Activated CD8-positive, alpha-beta memory T cell treated with anti-CD3 and anti-CD28 coated beads, Interleukin-2, amount 10 ng/mL, durations not matched to agents 7 days and 5 days (primary cell): ENCODE measurements around the gene SHH. TPM values are rescaled to one million over a fixed set of nuclear protein-coding genes. Genes with fewer than 3 reads are reported as not detected.
"Not testable (repeated sequence)": the region's sequence is repeated elsewhere in the genome, so short reads cannot be mapped to it uniquely, and the experiment has no call there.

Experiments
- ATAC-seq: fragments of 150-1000 bp; cut with Tn5 transposase; one replicate; pipeline ENCODE4 v1.10.0; 2021; ENCODE audit warnings: moderate library complexity
- CTCF ChIA-PET: fragments of 350-600 bp; sonication (Branson Sonifier 250); formaldehyde crosslinking; loops from one replicate; lab custom pipeline; 2021; ENCODE audit warnings: antibody characterized with exemption; lab: Charles Lee
- DNase-seq: peaks from one replicate; pipeline ENCODE4 v3.0.0-alpha.2; 2020
- H3K27ac Mint-ChIP-seq: one replicate; pipeline ENCODE4 v1.8.0; 2021; ENCODE audit warnings: mild to moderate bottlenecking, mixed read lengths
- H3K27me3 Mint-ChIP-seq: one replicate; pipeline ENCODE4 v1.8.0; 2021; ENCODE audit warnings: mixed read lengths
- H3K36me3 Mint-ChIP-seq: one replicate; pipeline ENCODE4 v1.8.0; 2021; ENCODE audit warnings: mild to moderate bottlenecking, mixed read lengths
- H3K4me1 Mint-ChIP-seq: one replicate; pipeline ENCODE4 v1.8.0; 2021; ENCODE audit warnings: mixed read lengths
- H3K4me3 Mint-ChIP-seq: one replicate; pipeline ENCODE4 v1.8.0; 2021; ENCODE audit warnings: mild to moderate bottlenecking, moderate library complexity, mixed read lengths
- H3K9me3 Mint-ChIP-seq: one replicate; pipeline ENCODE4 v1.8.0; 2022; ENCODE audit warnings: low read depth, mixed read lengths
- total RNA-seq, 2 experiments: library from RNA; stranded (reverse); gene quantifications; one replicate each; pipeline ENCODE4 v1.2.3, GENCODE V29; 2021

Gene SHH
- total RNA-seq, 2 experiments from 2014 or later, result not detected

- H3K4me1 Mint-ChIP-seq, result no peaks in the 10 kb centered on the region
- DNase-seq, result no peak
- no peak overlapping the region for H3K27ac Mint-ChIP-seq
- no peak overlapping the region for H3K4me3 Mint-ChIP-seq
- peaks cover 16% of the 10 kb centered on the region for H3K27me3 Mint-ChIP-seq
- CTCF ChIA-PET, result no interaction called here
- ATAC-seq, result no peak
- H3K36me3 Mint-ChIP-seq, result no peaks in the 10 kb centered on the region
- no peaks in the 10 kb centered on the region for H3K9me3 Mint-ChIP-seq
Observed at GRCh38 chr7:155820788-155821187, 8.5 kb upstream of the SHH start.

- Mint-ChIP-seq H3K36me3 (no peaks in the 10 kb centered on the region), H3K9me3 (no peaks in the 10 kb centered on the region), H3K27me3 (peaks cover 18% of the 10 kb centered on the region), H3K4me1 (peaks cover 4% of the 10 kb centered on the region), H3K4me3 (no peak overlapping the region), H3K27ac (no peak overlapping the region)
- ATAC-seq, result no peak
- no peak for DNase-seq
- CTCF ChIA-PET, result no interaction called here
Observed at GRCh38 chr7:155820246-155820645, 8.0 kb upstream of the SHH start.

- DNase-seq, result no peak
- ATAC-seq, result no peak
- H3K27ac Mint-ChIP-seq, result no peak overlapping the region
- peaks cover 4% of the 10 kb centered on the region for H3K4me1 Mint-ChIP-seq
- H3K4me3 Mint-ChIP-seq, result no peak overlapping the region
- H3K27me3 Mint-ChIP-seq, result peaks cover 14% of the 10 kb centered on the region
- CTCF ChIA-PET, result no interaction called here
- H3K36me3 Mint-ChIP-seq, result no peaks in the 10 kb centered on the region
- H3K9me3 Mint-ChIP-seq, result no peaks in the 10 kb centered on the region
Observed at GRCh38 chr7:155819186-155819585, 6.9 kb upstream of the SHH start.

- Mint-ChIP-seq H3K27ac (no peak overlapping the region), H3K36me3 (no peaks in the 10 kb centered on the region), H3K4me3 (no peak overlapping the region), H3K4me1 (peaks cover 4% of the 10 kb centered on the region), H3K27me3 (peaks cover 18% of the 10 kb centered on the region), H3K9me3 (no peaks in the 10 kb centered on the region)
- CTCF ChIA-PET, result no interaction called here
- DNase-seq (no peak), ATAC-seq (no peak)
Observed at GRCh38 chr7:155818820-155819168, 6.5 kb upstream of the SHH start.

GRCh38 chr7:155818154-155818819, 6.0 kb upstream of the SHH start:
- H3K36me3 Mint-ChIP-seq, result no peaks in the 10 kb centered on the region
- H3K27ac Mint-ChIP-seq, result no peak overlapping the region
- ATAC-seq (no peak), DNase-seq (no peak)
- CTCF ChIA-PET, result no interaction called here
- no peak overlapping the region for H3K4me3 Mint-ChIP-seq
- H3K27me3 Mint-ChIP-seq, result peaks cover 22% of the 10 kb centered on the region
- H3K4me1 Mint-ChIP-seq, result peaks cover 4% of the 10 kb centered on the region
- H3K9me3 Mint-ChIP-seq, result no peaks in the 10 kb centered on the region

- DNase-seq, H3K9me3 Mint-ChIP-seq, H3K4me3 Mint-ChIP-seq, CTCF ChIA-PET, H3K27ac Mint-ChIP-seq, H3K36me3 Mint-ChIP-seq, ATAC-seq, H3K4me1 Mint-ChIP-seq: not testable (repeated sequence)
- peaks cover 27% of the 10 kb centered on the region for H3K27me3 Mint-ChIP-seq
Observed at GRCh38 chr7:155817515-155817914, 5.3 kb upstream of the SHH start.

- CTCF ChIA-PET, result interaction anchor here (1.4 kb wide), 1 partner anchor 18 kb away, joined by 4 read pairs; no protein-coding TSS in a partner anchor
- peaks cover 28% of the 10 kb centered on the region for H3K27me3 Mint-ChIP-seq
- no peak overlapping the region for H3K27ac Mint-ChIP-seq
Observed at GRCh38 chr7:155816996-155817395, 4.7 kb upstream of the SHH start.

GRCh38 chr7:155816192-155816508, 3.9 kb upstream of the SHH start:
- no peak overlapping the region for H3K4me3 Mint-ChIP-seq
- H3K9me3 Mint-ChIP-seq, result no peaks in the 10 kb centered on the region
- H3K27me3 Mint-ChIP-seq, result peaks cover 37% of the 10 kb centered on the region
- ATAC-seq (no peak), DNase-seq (no peak)
- H3K36me3 Mint-ChIP-seq, result no peaks in the 10 kb centered on the region
- CTCF ChIA-PET, result interaction anchor here (1.4 kb wide), 1 partner anchor 17 kb away, joined by 4 read pairs; no protein-coding TSS in a partner anchor
- H3K27ac Mint-ChIP-seq, result no peak overlapping the region
- H3K4me1 Mint-ChIP-seq, result peaks cover 7% of the 10 kb centered on the region

More at GRCh38 chr7:155816996-155817395, 4.7 kb upstream of the SHH start:
- no peaks in the 10 kb centered on the region for H3K36me3 Mint-ChIP-seq
- no peak for DNase-seq
- H3K4me3 Mint-ChIP-seq, result no peak overlapping the region
- H3K4me1 Mint-ChIP-seq, result peaks cover 6% of the 10 kb centered on the region
- no peak for ATAC-seq
- no peaks in the 10 kb centered on the region for H3K9me3 Mint-ChIP-seq

- CTCF ChIA-PET, result interaction anchor here (0.9 to 1.4 kb wide), 2 partner anchors 16 to 18 kb away, joined by 3 to 4 read pairs; no protein-coding TSS in a partner anchor
- no peak overlapping the region for H3K4me3 Mint-ChIP-seq
Observed at GRCh38 chr7:155815332-155816191, 3.3 kb upstream of the SHH start.

GRCh38 chr7:155814316-155815276, 2.3 kb upstream of the SHH start:
- CTCF ChIA-PET, result interaction anchor here (0.9 to 1.0 kb wide), 2 partner anchors 17 to 216 kb away, joined by 3 read pairs; no protein-coding TSS in a partner anchor
- H3K4me1 Mint-ChIP-seq, result peaks cover 7% of the 10 kb centered on the region
- peaks cover 46% of the 10 kb centered on the region for H3K27me3 Mint-ChIP-seq

More at GRCh38 chr7:155815332-155816191, 3.3 kb upstream of the SHH start:
- Mint-ChIP-seq H3K4me1 (peaks cover 7% of the 10 kb centered on the region), H3K27ac (peak overlapping the region; percentile 48), H3K36me3 (no peaks in the 10 kb centered on the region), H3K9me3 (no peaks in the 10 kb centered on the region), H3K27me3 (peaks cover 42% of the 10 kb centered on the region)
- ATAC-seq (peak; percentile 79), DNase-seq (peak; percentile 75)

GRCh38 chr7:155813546-155814315, 1.5 kb upstream of the SHH start:
- peaks cover 55% of the 10 kb centered on the region for H3K27me3 Mint-ChIP-seq
- CTCF ChIA-PET, result interaction anchor here (0.7 to 2.1 kb wide), 7 partner anchors 17 to 940 kb away, joined by 3 to 5 read pairs (median 3); no protein-coding TSS in a partner anchor
- H3K36me3 Mint-ChIP-seq, result no peaks in the 10 kb centered on the region
- peaks cover 8% of the 10 kb centered on the region for H3K4me1 Mint-ChIP-seq
- ATAC-seq, result no peak
- H3K9me3 Mint-ChIP-seq, result no peaks in the 10 kb centered on the region
- no peak for DNase-seq
- H3K4me3 Mint-ChIP-seq, result no peak overlapping the region
- no peak overlapping the region for H3K27ac Mint-ChIP-seq

More at GRCh38 chr7:155814316-155815276, 2.3 kb upstream of the SHH start:
- no peaks in the 10 kb centered on the region for H3K36me3 Mint-ChIP-seq
- ATAC-seq (no peak), DNase-seq (no peak)
- no peaks in the 10 kb centered on the region for H3K9me3 Mint-ChIP-seq
- H3K27ac Mint-ChIP-seq, result no peak overlapping the region
- H3K4me3 Mint-ChIP-seq, result no peak overlapping the region

- Mint-ChIP-seq H3K9me3 (no peaks in the 10 kb centered on the region), H3K27ac (no peak overlapping the region)
- CTCF ChIA-PET, result interaction anchor here (0.7 to 2.1 kb wide), 7 partner anchors 16 to 941 kb away, joined by 3 to 5 read pairs (median 3); no protein-coding TSS in a partner anchor
Observed at GRCh38 chr7:155813125-155813524, 862 bp upstream of the SHH start.

More at GRCh38 chr7:155813125-155813524, 862 bp upstream of the SHH start:
- no peak overlapping the region for H3K4me3 Mint-ChIP-seq
- no peaks in the 10 kb centered on the region for H3K36me3 Mint-ChIP-seq
- peaks cover 56% of the 10 kb centered on the region for H3K27me3 Mint-ChIP-seq
- DNase-seq (no peak), ATAC-seq (no peak)
- peaks cover 8% of the 10 kb centered on the region for H3K4me1 Mint-ChIP-seq
